ENCODE results near the gene IRF2BP2. TPM values are rescaled to one million over a fixed set of nuclear protein-coding genes. Genes with fewer than 3 reads are reported as not detected.

IRF2BP2 gene
- total and polyA plus RNA-seq, 2 of the 13 experiments (the other 11 are each of a cell fraction or from before 2014, with no cell fraction given): 140 to 147 TPM

- TF ChIP-seq NFIC (IDR thresholded peaks at IDR 0.05; ENCODE audit: low read length): no peak
- no peak for TF ChIP-seq CENPT (CRISPR knock-in tag; IDR thresholded peaks at IDR 0.05; ENCODE audit: low read depth)
- peak; percentile 89; the same call in 1 of the 2 replicates for TF ChIP-seq KDM1A (CRISPR knock-in tag; IDR thresholded peaks at IDR 0.05)
- TF ChIP-seq RFX3 (CRISPR knock-in tag; IDR thresholded peaks at IDR 0.05): no peak
- TF ChIP-seq MAF1 (CRISPR knock-in tag; IDR thresholded peaks at IDR 0.05; ENCODE audit: borderline replicate concordance): no peak
- no peak for TF ChIP-seq MXD3 (CRISPR knock-in tag; IDR thresholded peaks at IDR 0.05)
- no peak for TF ChIP-seq ZNF704 (CRISPR knock-in tag; IDR thresholded peaks at IDR 0.05; ENCODE audit: borderline replicate concordance)
- TF ChIP-seq ZBTB4 (CRISPR knock-in tag; IDR thresholded peaks at IDR 0.05; ENCODE audit: borderline replicate concordance): no peak
- TF ChIP-seq ZKSCAN5 (CRISPR knock-in tag; IDR thresholded peaks at IDR 0.05): no peak
- TF ChIP-seq CC2D1A (CRISPR knock-in tag; IDR thresholded peaks at IDR 0.05): no peak
- TF ChIP-seq TCF12 (IDR thresholded peaks at IDR 0.05): no peak
- no peak for TF ChIP-seq TCF12 (CRISPR knock-in tag; IDR thresholded peaks at IDR 0.05)
- TF ChIP-seq ZNF557 (CRISPR knock-in tag; IDR thresholded peaks at IDR 0.05): no peak
- no peak for TF ChIP-seq JDP2 (CRISPR knock-in tag; IDR thresholded peaks at IDR 0.05; ENCODE audit: borderline replicate concordance)
- TF ChIP-seq ARNT2 (CRISPR knock-in tag; IDR thresholded peaks at IDR 0.05; ENCODE audit: low read depth): no peak
- TF ChIP-seq ZBTB21 (CRISPR knock-in tag; IDR thresholded peaks at IDR 0.05): no peak
- no peak for TF ChIP-seq ZFP41 (CRISPR knock-in tag; IDR thresholded peaks at IDR 0.05; ENCODE audit: borderline replicate concordance)
- TF ChIP-seq ZNF740 (CRISPR knock-in tag; IDR thresholded peaks at IDR 0.05): no peak
- TF ChIP-seq RCOR2 (CRISPR knock-in tag; IDR thresholded peaks at IDR 0.05): 0 out of 2 replicates have a peak, but pooled peaks have one; percentile 2
- no peak for TF ChIP-seq DMAP1 (CRISPR knock-in tag; IDR thresholded peaks at IDR 0.05)
- 0 out of 2 replicates have a peak, but pooled peaks have one; percentile 62 for TF ChIP-seq ADNP (CRISPR knock-in tag; IDR thresholded peaks at IDR 0.05)
- peak; percentile 98; the same call in 1 of the 2 replicates for TF ChIP-seq CHD4 (IDR thresholded peaks at IDR 0.05; ENCODE audit: borderline replicate concordance, low read length)
Measured at GRCh38 chr1:234643850-234644134, 33.8 kb upstream of the IRF2BP2 start (continued).

Data from HepG2 (cell line).